MG63 (cell line): ENCODE measurements around the gene BUB3. TPM values are rescaled to one million over a fixed set of nuclear protein-coding genes. Genes with fewer than 3 reads are reported as not detected.

Experiments used
- DNase-seq: peaks from one replicate; pipeline ENCODE4 v3.0.0-alpha.2; 2020
- H3K27me3 ChIP-seq: fragments of 250-450 bp; sonication (Bioruptor Pico); 2 replicates; pipeline ENCODE4 v1.5.1; 2020; ENCODE audit warnings: mild to moderate bottlenecking, moderate library complexity
- H3K36me3 ChIP-seq: fragments of 250-450 bp; sonication (Bioruptor Pico); 2 replicates; pipeline ENCODE4 v1.5.1; 2020; ENCODE audit warnings: mild to moderate bottlenecking, moderate library complexity
- H3K4me3 ChIP-seq: fragments of 250-450 bp; sonication (Bioruptor Pico); 2 replicates; pipeline ENCODE4 v1.5.1; 2020; ENCODE audit warnings: mild to moderate bottlenecking, moderate library complexity
- H3K9me3 ChIP-seq: fragments of 250-450 bp; sonication (Bioruptor Pico); 2 replicates; pipeline ENCODE4 v1.5.1; 2020; ENCODE audit warnings: mild to moderate bottlenecking, moderate library complexity
- total RNA-seq: library from RNA; depleted of rRNA; stranded (reverse); fragments of >200 nt; shearing (Covaris generic); gene quantifications from 2 replicates; pipeline ENCODE4 v1.2.3, GENCODE V29; 2014; ENCODE audit warnings: low replicate concordance

Gene BUB3
- total RNA-seq, 1 experiment from 2014 or later, result 222 TPM

DNA sequence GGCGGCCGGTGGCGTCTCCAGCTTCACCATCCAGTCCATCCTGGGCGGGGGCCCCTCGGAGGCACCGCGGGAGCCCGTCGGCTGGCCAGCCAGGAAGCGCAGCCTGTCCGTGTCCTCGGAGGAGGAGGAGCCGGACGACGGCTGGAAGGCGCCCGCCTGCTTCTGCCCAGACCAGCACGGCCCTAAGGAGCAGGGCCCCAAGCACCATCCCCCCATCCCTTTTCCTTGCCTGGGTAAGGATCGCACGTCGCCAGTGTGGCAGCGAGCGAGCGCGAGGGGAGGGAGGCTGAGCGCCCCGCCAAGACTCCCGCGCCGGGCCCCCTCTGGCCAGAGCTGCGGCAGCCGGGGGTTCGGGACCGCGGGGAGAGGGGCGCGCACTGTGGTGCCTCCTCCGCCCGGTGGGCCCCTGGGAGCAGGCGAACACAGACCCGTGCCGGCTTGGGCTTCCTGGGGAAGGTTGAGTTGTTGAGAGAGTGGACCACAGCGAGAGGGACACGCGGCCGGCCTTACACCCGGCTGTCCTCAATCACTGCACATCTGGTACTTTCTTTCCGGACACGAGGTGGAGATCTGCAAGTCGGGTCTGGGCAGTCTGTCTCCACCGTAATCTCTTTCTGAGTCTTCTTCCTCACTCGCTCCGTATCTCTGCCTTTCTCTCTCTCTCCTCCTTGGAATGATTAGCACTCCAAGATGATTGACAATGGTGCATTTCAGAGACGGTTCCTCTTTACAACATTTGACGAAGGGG, 5.6 kb upstream of the BUB3 start:
- Histone ChIP-seq H3K4me3 (peak overlapping the region; percentile 48), H3K27me3 (peaks cover 2% of the 10 kb centered on the region; the same call in 1 of the 2 replicates)
- peak; percentile 54 for DNase-seq

GRCh38 chr10:123149162-123149567, 5.0 kb upstream of the BUB3 start:
- Histone ChIP-seq H3K27me3 (peaks cover 2% of the 10 kb centered on the region; the same call in 1 of the 2 replicates), H3K36me3 (no peaks in the 10 kb centered on the region), H3K9me3 (no peaks in the 10 kb centered on the region), H3K4me3 (peak overlapping the region; percentile 48; the same call in 1 of the 2 replicates)
- no peak for DNase-seq

More for the DNA sequence above, 5.6 kb upstream of the BUB3 start:
- Histone ChIP-seq H3K9me3 (no peaks in the 10 kb centered on the region), H3K36me3 (no peaks in the 10 kb centered on the region)

DNA sequence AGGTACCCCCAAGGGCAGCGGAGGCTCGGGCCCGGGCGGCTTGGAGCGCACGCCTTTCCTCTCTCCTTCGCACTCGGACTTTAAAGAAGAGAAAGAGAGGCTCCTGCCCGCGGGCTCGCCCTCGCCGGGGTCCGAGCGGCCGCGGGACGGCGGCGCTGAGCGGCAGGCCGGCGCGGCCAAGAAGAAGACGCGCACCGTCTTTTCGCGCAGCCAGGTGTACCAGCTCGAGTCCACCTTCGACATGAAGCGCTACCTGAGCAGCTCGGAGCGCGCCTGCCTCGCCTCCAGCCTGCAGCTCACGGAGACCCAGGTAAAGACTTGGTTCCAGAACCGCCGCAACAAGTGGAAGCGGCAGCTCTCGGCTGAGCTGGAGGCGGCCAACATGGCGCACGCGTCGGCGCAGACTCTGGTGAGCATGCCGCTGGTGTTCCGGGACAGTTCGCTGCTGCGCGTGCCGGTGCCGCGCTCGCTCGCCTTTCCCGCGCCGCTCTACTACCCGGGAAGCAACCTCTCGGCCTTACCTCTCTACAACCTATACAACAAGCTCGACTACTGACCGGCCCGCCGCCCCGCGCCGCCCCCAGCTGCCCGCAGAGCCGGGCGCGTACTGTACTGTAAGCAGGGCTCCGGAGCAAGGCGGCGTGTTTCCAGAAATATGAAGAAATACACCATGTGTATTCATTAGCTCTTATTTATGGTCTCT, 4.5 kb upstream of the BUB3 start:
- no peaks in the 10 kb centered on the region for H3K9me3 ChIP-seq
- no peak for DNase-seq
- peaks cover 2% of the 10 kb centered on the region; the same call in 1 of the 2 replicates for H3K27me3 ChIP-seq
- H3K36me3 ChIP-seq, result peaks cover 3% of the 10 kb centered on the region
- no peak overlapping the region for H3K4me3 ChIP-seq

- H3K4me3 ChIP-seq, result no peak overlapping the region
- peaks cover 9% of the 10 kb centered on the region for H3K36me3 ChIP-seq
- no peak for DNase-seq
- H3K27me3 ChIP-seq, result peaks cover 2% of the 10 kb centered on the region; the same call in 1 of the 2 replicates
- H3K9me3 ChIP-seq, result no peaks in the 10 kb centered on the region
Observed at GRCh38 chr10:123150271-123150985, 3.8 kb upstream of the BUB3 start.

GRCh38 chr10:123150986-123151736, 3.0 kb upstream of the BUB3 start:
- H3K27me3 ChIP-seq, result peaks cover 2% of the 10 kb centered on the region; the same call in 1 of the 2 replicates
- H3K4me3 ChIP-seq, result no peak overlapping the region
- no peak for DNase-seq
- H3K9me3 ChIP-seq, result no peaks in the 10 kb centered on the region
- peaks cover 16% of the 10 kb centered on the region for H3K36me3 ChIP-seq

DNA sequence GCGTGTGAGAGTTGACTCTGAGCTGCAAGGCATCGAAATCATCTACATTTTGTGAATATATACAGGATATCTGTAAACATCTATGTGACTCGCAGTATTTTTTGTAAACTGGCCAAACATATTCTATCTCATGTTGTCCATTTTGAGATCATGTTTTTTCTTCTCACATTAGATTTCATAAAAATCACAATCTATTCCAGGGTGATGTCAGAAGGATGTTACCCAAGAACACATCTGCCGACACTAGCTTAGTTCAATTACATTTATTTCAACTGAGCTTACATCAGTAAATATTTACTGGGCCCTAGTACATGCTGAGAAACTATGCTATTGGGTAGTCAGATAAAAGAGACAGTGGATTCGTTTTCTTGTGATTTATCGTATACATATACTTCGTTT, 2.5 kb upstream of the BUB3 start:
- Histone ChIP-seq H3K9me3 (no peaks in the 10 kb centered on the region), H3K4me3 (no peak overlapping the region), H3K36me3 (peaks cover 22% of the 10 kb centered on the region), H3K27me3 (peaks cover 2% of the 10 kb centered on the region; the same call in 1 of the 2 replicates)
- DNase-seq, result no peak

DNA sequence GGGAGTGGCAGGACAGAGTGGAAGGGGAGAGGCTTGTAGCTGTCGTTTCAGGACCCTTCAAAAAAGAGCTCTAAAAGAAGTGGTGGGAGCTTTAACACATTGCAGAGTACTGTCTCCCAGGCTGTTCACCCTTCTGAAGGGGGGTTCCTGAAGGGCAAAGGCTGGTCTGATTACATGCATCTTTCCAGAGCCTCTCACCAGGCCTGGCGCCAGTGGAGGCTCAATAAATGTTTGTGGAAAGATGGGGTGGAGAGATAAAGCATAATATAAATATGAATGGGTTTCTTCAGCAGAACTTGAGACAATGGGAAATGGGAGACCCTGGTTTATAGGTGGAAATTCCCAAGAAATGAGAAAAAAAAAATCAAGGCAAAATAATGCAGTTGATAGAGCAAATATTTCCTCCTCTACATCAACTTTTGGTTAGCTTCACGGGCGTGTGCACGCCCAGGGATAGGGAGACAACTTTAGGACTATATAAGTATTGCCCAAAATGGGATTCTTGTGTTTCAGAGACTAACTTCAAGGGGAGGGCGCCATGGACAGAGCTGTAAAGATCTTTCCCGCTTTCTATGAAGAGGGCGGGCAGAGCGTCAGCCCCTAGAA, 613 bp upstream of the BUB3 start:
- no peak for DNase-seq
- H3K27me3 ChIP-seq, result no peaks in the 10 kb centered on the region; the same call in 1 of the 2 replicates
- no peaks in the 10 kb centered on the region for H3K9me3 ChIP-seq
- peaks cover 40% of the 10 kb centered on the region for H3K36me3 ChIP-seq
- H3K4me3 ChIP-seq, result no peak overlapping the region

- Histone ChIP-seq H3K36me3 (peaks cover 53% of the 10 kb centered on the region), H3K27me3 (no peaks in the 10 kb centered on the region), H3K4me3 (peak overlapping the region; percentile 95), H3K9me3 (no peaks in the 10 kb centered on the region)
- DNase-seq, result peak; percentile 72
Observed at GRCh38 chr10:123154711-123155505, 706 bp downstream of the BUB3 start.

DNA sequence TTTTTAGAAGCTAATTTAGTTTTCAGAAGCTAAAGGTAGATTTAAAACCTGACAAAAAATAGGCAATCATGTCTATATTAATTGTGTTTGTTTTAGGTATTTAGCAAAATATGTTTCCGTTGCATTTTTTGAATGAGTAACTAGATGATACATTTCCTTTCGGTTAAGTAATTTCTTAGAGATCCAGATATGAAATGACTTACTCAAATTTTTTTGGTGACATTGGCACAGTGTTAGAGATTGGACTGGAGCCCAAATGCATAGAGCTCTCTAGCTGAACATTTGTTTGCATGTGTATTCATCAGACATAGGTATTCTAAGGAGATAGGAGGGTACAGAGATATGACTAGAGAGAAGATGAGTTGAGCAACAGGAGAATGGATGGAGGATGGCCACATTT, 1.9 kb downstream of the BUB3 start:
- H3K27me3 ChIP-seq, result no peaks in the 10 kb centered on the region
- no peak for DNase-seq
- no peaks in the 10 kb centered on the region for H3K9me3 ChIP-seq
- peaks cover 65% of the 10 kb centered on the region for H3K36me3 ChIP-seq
- peak overlapping the region; percentile 95 for H3K4me3 ChIP-seq

GRCh38 chr10:123157210-123157609, 3.0 kb downstream of the BUB3 start:
- no peak for DNase-seq
- peaks cover 77% of the 10 kb centered on the region for H3K36me3 ChIP-seq
- H3K4me3 ChIP-seq, result peak overlapping the region; percentile 12
- H3K9me3 ChIP-seq, result no peaks in the 10 kb centered on the region
- H3K27me3 ChIP-seq, result no peaks in the 10 kb centered on the region

GRCh38 chr10:123158682-123159081, 4.5 kb downstream of the BUB3 start:
- peaks cover 91% of the 10 kb centered on the region for H3K36me3 ChIP-seq
- no peak overlapping the region for H3K4me3 ChIP-seq
- no peaks in the 10 kb centered on the region for H3K27me3 ChIP-seq
- no peak for DNase-seq
- no peaks in the 10 kb centered on the region for H3K9me3 ChIP-seq

GRCh38 chr10:123160311-123160980, 6.2 kb downstream of the BUB3 start:
- DNase-seq, result no peak
- H3K4me3 ChIP-seq, result no peak overlapping the region
- H3K9me3 ChIP-seq, result no peaks in the 10 kb centered on the region
- H3K36me3 ChIP-seq, result peaks cover 100% of the 10 kb centered on the region
- no peaks in the 10 kb centered on the region for H3K27me3 ChIP-seq

DNA sequence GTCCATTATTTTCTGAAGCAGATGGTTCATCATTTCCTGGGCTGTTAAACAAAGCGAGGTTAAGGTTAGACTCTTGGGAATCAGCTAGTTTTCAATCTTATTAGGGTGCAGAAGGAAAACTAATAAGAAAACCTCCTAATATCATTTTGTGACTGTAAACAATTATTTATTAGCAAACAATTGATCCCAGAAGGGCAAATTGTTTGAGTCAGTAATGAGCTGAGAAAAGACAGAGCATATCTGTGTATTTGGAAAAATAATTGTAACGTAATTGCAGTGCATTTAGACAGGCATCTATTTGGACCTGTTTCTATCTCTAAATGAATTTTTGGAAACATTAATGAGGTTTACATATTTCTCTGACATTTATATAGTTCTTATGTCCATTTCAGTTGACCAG, 10.1 kb downstream of the BUB3 start:
- no peak for DNase-seq
- Histone ChIP-seq H3K4me3 (no peak overlapping the region), H3K9me3 (no peaks in the 10 kb centered on the region), H3K36me3 (peaks cover 97% of the 10 kb centered on the region), H3K27me3 (no peaks in the 10 kb centered on the region)

- Histone ChIP-seq H3K4me3 (no peak overlapping the region), H3K9me3 (no peaks in the 10 kb centered on the region), H3K27me3 (no peaks in the 10 kb centered on the region), H3K36me3 (peaks cover 91% of the 10 kb centered on the region)
- DNase-seq, result no peak
Observed at GRCh38 chr10:123165445-123166072, 11.4 kb downstream of the BUB3 start.

- no peak overlapping the region for H3K4me3 ChIP-seq
- no peaks in the 10 kb centered on the region for H3K27me3 ChIP-seq
- H3K36me3 ChIP-seq, result peaks cover 87% of the 10 kb centered on the region
- no peaks in the 10 kb centered on the region for H3K9me3 ChIP-seq
- no peak for DNase-seq
Observed at GRCh38 chr10:123166618-123167017, 12.4 kb downstream of the BUB3 start.
